Activated T-cell treated with anti-CD3 and anti-CD28 coated beads for 4 hours (primary cell): ENCODE data around the gene ARHGEF6.

Experiments used
- DNase-seq: peaks from one replicate; pipeline ENCODE4 v3.0.0-alpha.2; 2020

The ARHGEF6 gene

GRCh38 chrX:136687457-136687856, 93.3 kb downstream of the ARHGEF6 start:
- DNase-seq, result peak; percentile 29

GRCh38 chrX:136684120-136684519, 96.6 kb downstream of the ARHGEF6 start:
- DNase-seq, result no peak

- no peak for DNase-seq
Observed at GRCh38 chrX:136679531-136679930, 101.2 kb downstream of the ARHGEF6 start.

GRCh38 chrX:136674270-136674985, 106.3 kb downstream of the ARHGEF6 start:
- no peak for DNase-seq

GRCh38 chrX:136671006-136671610, 109.6 kb downstream of the ARHGEF6 start:
- no peak for DNase-seq

GRCh38 chrX:136667446-136668168, 113.1 kb downstream of the ARHGEF6 start:
- DNase-seq, result no peak

- no peak for DNase-seq
Observed at GRCh38 chrX:136666088-136666487, 114.6 kb downstream of the ARHGEF6 start.

- DNase-seq, result no peak
Observed at GRCh38 chrX:136665258-136665900, 115.4 kb downstream of the ARHGEF6 start.

GRCh38 chrX:136662976-136663375, 117.8 kb downstream of the ARHGEF6 start:
- DNase-seq, result no peak

GRCh38 chrX:136662104-136662503, 118.6 kb downstream of the ARHGEF6 start:
- no peak for DNase-seq

- no peak for DNase-seq
Observed at GRCh38 chrX:136660896-136661295, 119.8 kb downstream of the ARHGEF6 start.

- DNase-seq, result no peak
Observed at GRCh38 chrX:136659174-136659573, 121.6 kb downstream of the ARHGEF6 start.

- DNase-seq, result no peak
Observed at GRCh38 chrX:136658151-136658550, 122.6 kb downstream of the ARHGEF6 start.

- no peak for DNase-seq
Observed at GRCh38 chrX:136656361-136656964, 124.3 kb downstream of the ARHGEF6 start.

GRCh38 chrX:136652822-136653723, 127.7 kb downstream of the ARHGEF6 start:
- no peak for DNase-seq

- DNase-seq, result no peak
Observed at GRCh38 chrX:136650811-136651210, 129.9 kb downstream of the ARHGEF6 start.

GRCh38 chrX:136647677-136648360, 132.9 kb downstream of the ARHGEF6 start, which contains the start of gene CD40LG:
Gene CD40LG (plus strand): TSS chrX:136648158. CDS start chrX:136648249, 91 bp downstream.
- DNase-seq, result no peak

GRCh38 chrX:136646602-136647239, 134.0 kb downstream of the ARHGEF6 start:
- no peak for DNase-seq

- DNase-seq, result no peak
Observed at GRCh38 chrX:136643243-136643642, 137.5 kb downstream of the ARHGEF6 start.

GRCh38 chrX:136639506-136640176, 141.1 kb downstream of the ARHGEF6 start:
- DNase-seq, result no peak
